GM12878 (cell line): ENCODE data around the gene SLC25A28. TPM values are rescaled to one million over a fixed set of nuclear protein-coding genes. Genes with fewer than 3 reads are reported as not detected.

ENCODE experiments used
- ATAC-seq: fragments of 200-7000 bp; cut with Tn5 transposase; 3 replicates; pipeline ENCODE4 v1.9.1; 2020; ENCODE audit warnings: mild to moderate bottlenecking, moderate library complexity
- BruUV-seq: library from RNA; stranded (reverse); fragments of 400-500 nt; replicated peaks from 2 replicates; lab custom pipeline; 2021; lab: Mats Ljungman, UMichigan
- CTCF ChIA-PET: fragments of 300-600 bp; sonication (Branson Sonifier 250); formaldehyde crosslinking; extraction: SDS; loops from one replicate; lab custom pipeline; 2021; ENCODE audit warnings: inconsistent platforms; lab: Yijun Ruan, JAX
- POLR2A ChIA-PET: fragments of 350-600 bp; formaldehyde crosslinking; extraction: SDS; loops from one replicate; lab custom pipeline; 2021; ENCODE audit warnings: inconsistent platforms; lab: Charles Lee
- RAD21 ChIA-PET: fragments of 300-600 bp; sonication (Branson Sonifier 250); formaldehyde crosslinking; loops from one replicate; lab custom pipeline; 2023; ENCODE audit warnings: antibody characterized with exemption; ENCODE audit not compliant: unreplicated experiment; lab: Charles Lee
- SMC1A ChIA-PET: fragments of 300-600 bp; sonication (Branson Sonifier 250); formaldehyde crosslinking; loops from one replicate; lab custom pipeline; 2023; ENCODE audit not compliant: unreplicated experiment, uncharacterized antibody; lab: Charles Lee
- DNase-seq: peaks from one replicate; pipeline ENCODE4 v3.0.0-alpha.2; 2011; ENCODE audit warnings: low read depth, low spot score
- FAIRE-seq: peaks from 3 replicates; lab custom pipeline; 2011; peaks lifted over from hg19 to GRCh38; lab: Jason Lieb, UNC
- H2AFZ ChIP-seq: 2 replicates; pipeline ENCODE4 v1.6.0; 2011; ENCODE audit warnings: low read depth, low read length, control low read depth; ENCODE audit not compliant: control insufficient read depth
- H3K27ac ChIP-seq: 2 replicates; pipeline ENCODE4 v1.5.1; 2011; ENCODE audit warnings: control low read depth; ENCODE audit not compliant: control insufficient read depth, insufficient read depth
- H3K27me3 ChIP-seq, 2 experiments: replicated peaks in 1 of 2; 2 replicates each; pipeline versions ENCODE4 v1.6.0 to v1.6.1; 2011; ENCODE audit warnings: low read length in 1 of 2; ENCODE audit not compliant: control insufficient read depth in 2 of 2, insufficient read depth in 2 of 2
- H3K36me3 ChIP-seq, 2 experiments: 2 replicates each; pipeline ENCODE4 v1.5.1; 2011; ENCODE audit warnings: low read length in 1 of 2; ENCODE audit not compliant: control insufficient read depth in 2 of 2, insufficient read depth in 2 of 2
- H3K4me1 ChIP-seq: 2 replicates; pipeline ENCODE4 v1.6.1; 2011; ENCODE audit warnings: mild to moderate bottlenecking, low read length, moderate library complexity, mixed read lengths; ENCODE audit not compliant: control insufficient read depth, insufficient read depth
- H3K4me2 ChIP-seq: 2 replicates; pipeline ENCODE4 v1.6.0; 2011; ENCODE audit warnings: control low read depth; ENCODE audit not compliant: control insufficient read depth, insufficient read depth
- H3K4me3 ChIP-seq: fragments of 200-600 bp; sonication (generic); 2 replicates; pipeline ENCODE4 v1.5.1; 2016
- H3K79me2 ChIP-seq: 2 replicates; pipeline ENCODE4 v1.6.0; 2011; ENCODE audit warnings: low read length; ENCODE audit not compliant: control insufficient read depth, insufficient read depth
- H3K9ac ChIP-seq: 2 replicates; pipeline ENCODE4 v1.8.0; 2011; ENCODE audit warnings: low read length, control low read depth, mixed read lengths; ENCODE audit not compliant: control insufficient read depth, insufficient read depth
- H3K9me3 ChIP-seq: replicated peaks from 3 replicates; pipeline ENCODE4 v1.5.1; 2011; ENCODE audit warnings: mild to moderate bottlenecking, low read length; ENCODE audit not compliant: control insufficient read depth, insufficient read depth
- H4K20me1 ChIP-seq: 2 replicates; pipeline ENCODE4 v1.6.0; 2011; ENCODE audit not compliant: control insufficient read depth, insufficient read depth
- CREB1 ChIP-seq: IDR thresholded peaks from 2 replicates; pipeline ENCODE4 v1.6.1; 2012; ENCODE audit warnings: low read depth, mild to moderate bottlenecking, inconsistent platforms
- EP300 ChIP-seq, 2 experiments: fragments of 150-350 bp in 1 of 2; IDR thresholded peaks; 2 replicates each; pipeline ENCODE4 v1.6.1; 2011 to 2012; ENCODE audit warnings: low read depth in 2 of 2, low read length in 2 of 2, borderline replicate concordance in 1 of 2, improper control_type of control experiment in 1 of 2, inconsistent platforms in 1 of 2; ENCODE audit not compliant: control insufficient read depth in 1 of 2
- ETV6 ChIP-seq, 2 experiments: fragments of 450-650 bp in 1 of 2; IDR thresholded peaks in 1 of 2; conservative IDR thresholded peaks in 1 of 2; 2 replicates each; pipeline ENCODE4 v1.6.1; 2014; ENCODE audit warnings: antibody characterized with exemption in 1 of 2, borderline replicate concordance in 1 of 2, low read depth in 1 of 2, mild to moderate bottlenecking in 1 of 2, moderate library complexity in 1 of 2
- EZH2 ChIP-seq: IDR thresholded peaks from 2 replicates; pipeline ENCODE4 v1.6.1; 2012; ENCODE audit warnings: low read depth, mild to moderate bottlenecking, control low read depth, inconsistent platforms, low read length, borderline replicate concordance; ENCODE audit not compliant: control insufficient read depth
- MTA3 ChIP-seq: IDR thresholded peaks from 2 replicates; pipeline ENCODE4 v1.6.1; 2012; ENCODE audit warnings: low read length, inconsistent platforms, borderline replicate concordance
- NBN ChIP-seq: fragments of 450-650 bp; IDR thresholded peaks from 2 replicates; pipeline ENCODE4 v1.6.1; 2016
- NFXL1 ChIP-seq: fragments of 450-650 bp; IDR thresholded peaks from 2 replicates; pipeline ENCODE4 v1.6.1; 2017; ENCODE audit warnings: antibody characterized with exemption, mild to moderate bottlenecking, borderline replicate concordance
- NFYA ChIP-seq: IDR thresholded peaks from 2 replicates; pipeline ENCODE4 v1.6.1; 2011; ENCODE audit warnings: low read depth, mild to moderate bottlenecking, low read length, improper control_type of control experiment, borderline replicate concordance
- WGBS: methylation state at CpG from one replicate; pipeline ENCODE4 v1.1.6; 2016; ENCODE audit warnings: low lambda C conversion rate; ENCODE audit not compliant: insufficient replicate concordance, insufficient coverage; ENCODE audit errors: missing lambda C conversion rate; 5-methylcytosine and 5-hydroxymethylcytosine counted together
- in situ Hi-C: fragments of 300-500 bp; cut with MboI; formaldehyde crosslinking; loops from 9 replicates; pipeline ENCODE4 v1.14.3; 2018; ENCODE audit warnings: mixed read lengths
- intact Hi-C: fragments of 100-400 bp; cut with micrococcal nuclease; formaldehyde crosslinking; loops from one replicate; pipeline ENCODE4 v1.14.2; 2022; ENCODE audit not compliant: unreplicated experiment
- polyA plus RNA-seq, 11 experiments: library from polyadenylated mRNA; depleted of rRNA in 4 of 11; unstranded in 6 of 11; stranded (reverse) in 5 of 11; fragments of >200 nt; fragmentation: Nextera tagmentation in 4 of 11; fragmentation: Illumina TruSeq in 1 of 11; extraction: Ambion mirVana in 4 of 11; extraction: Trizol in 1 of 11; gene quantifications; 1 replicate in 1 of 11; 2 replicates in 10 of 11; pipeline versions ENCODE4 v1.2.1 to v1.2.3, GENCODE V29; 2011 to 2016; ENCODE audit warnings: inconsistent platforms in 2 of 11, missing spikeins in 2 of 11, low read depth in 1 of 11
- total RNA-seq, 4 experiments: library from RNA; depleted of rRNA in 3 of 4; stranded (reverse); fragments of >200 nt in 3 of 4; fragmentation: Illumina TruSeq in 1 of 4; extraction: Trizol in 1 of 4; gene quantifications; 2 replicates each; pipeline versions ENCODE4 v1.2.1 to v1.2.3, GENCODE V29; 2013 to 2021
- TF ChIP-seq, protein P1 (sequence below): fragments of 450-650 bp; IDR thresholded peaks from 2 replicates; pipeline ENCODE4 v1.6.1; 2017; ENCODE audit warnings: mild to moderate bottlenecking, moderate library complexity
- TF ChIP-seq, protein P2 (sequence below): fragments of 450-650 bp; IDR thresholded peaks from 2 replicates; pipeline ENCODE4 v1.6.1; 2016; ENCODE audit warnings: mild to moderate bottlenecking, moderate library complexity, borderline replicate concordance
- TF ChIP-seq, protein P3 (sequence below): fragments of 450-650 bp; formaldehyde crosslinking; IDR thresholded peaks from 2 replicates; pipeline ENCODE4 v1.5.0; 2022; ENCODE audit warnings: mild to moderate bottlenecking, missing genetic modification characterization

Gene SLC25A28
- total and polyA plus RNA-seq, 10 of the 15 experiments (the other 5 are each of a cell fraction or from before 2014, with no cell fraction given): 7.5 to 47.8 (median 24.9) TPM

DNA sequence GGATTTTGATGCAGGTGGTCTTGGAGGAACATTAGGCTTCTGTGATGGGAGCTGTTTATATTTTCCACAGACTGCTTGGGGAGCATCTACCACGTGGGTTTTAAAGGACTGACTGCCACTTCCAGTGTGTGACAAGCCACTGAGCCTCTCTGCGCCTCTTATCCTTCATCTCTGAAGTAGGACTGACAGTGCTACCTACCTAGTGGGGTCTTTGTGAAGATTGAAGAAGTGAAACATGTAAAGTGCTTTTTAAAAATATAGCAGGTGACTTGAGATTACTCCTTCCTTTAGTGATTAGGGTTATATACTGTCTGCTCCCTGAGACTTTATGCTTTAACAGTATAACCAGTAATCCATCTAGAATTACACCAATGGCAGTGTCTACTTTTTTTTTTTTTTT lies 57.6 kb downstream of the SLC25A28 start:
- H3K4me2 ChIP-seq: 0 out of 2 replicates have a peak overlapping the region, but pooled peaks have one; percentile 7
- TF ChIP-seq ETV6 (conservative IDR thresholded peaks at IDR 0.05 in 1 of 2, IDR thresholded peaks at IDR 0.05 in 1 of 2; ENCODE audit: borderline replicate concordance in 1 of 2, low read depth in 1 of 2) (no peak), NBN (no peak), NFYA (no peak), EZH2 (no peak), NFXL1 (no peak), EP300 (IDR thresholded peaks at IDR 0.05; ENCODE audit: borderline replicate concordance in 1 of 2, control insufficient read depth in 1 of 2, low read depth in 2 of 2, low read length in 2 of 2) (no peak), MTA3 (no peak), CREB1 (no peak)
- TF ChIP-seq, protein P1, sequence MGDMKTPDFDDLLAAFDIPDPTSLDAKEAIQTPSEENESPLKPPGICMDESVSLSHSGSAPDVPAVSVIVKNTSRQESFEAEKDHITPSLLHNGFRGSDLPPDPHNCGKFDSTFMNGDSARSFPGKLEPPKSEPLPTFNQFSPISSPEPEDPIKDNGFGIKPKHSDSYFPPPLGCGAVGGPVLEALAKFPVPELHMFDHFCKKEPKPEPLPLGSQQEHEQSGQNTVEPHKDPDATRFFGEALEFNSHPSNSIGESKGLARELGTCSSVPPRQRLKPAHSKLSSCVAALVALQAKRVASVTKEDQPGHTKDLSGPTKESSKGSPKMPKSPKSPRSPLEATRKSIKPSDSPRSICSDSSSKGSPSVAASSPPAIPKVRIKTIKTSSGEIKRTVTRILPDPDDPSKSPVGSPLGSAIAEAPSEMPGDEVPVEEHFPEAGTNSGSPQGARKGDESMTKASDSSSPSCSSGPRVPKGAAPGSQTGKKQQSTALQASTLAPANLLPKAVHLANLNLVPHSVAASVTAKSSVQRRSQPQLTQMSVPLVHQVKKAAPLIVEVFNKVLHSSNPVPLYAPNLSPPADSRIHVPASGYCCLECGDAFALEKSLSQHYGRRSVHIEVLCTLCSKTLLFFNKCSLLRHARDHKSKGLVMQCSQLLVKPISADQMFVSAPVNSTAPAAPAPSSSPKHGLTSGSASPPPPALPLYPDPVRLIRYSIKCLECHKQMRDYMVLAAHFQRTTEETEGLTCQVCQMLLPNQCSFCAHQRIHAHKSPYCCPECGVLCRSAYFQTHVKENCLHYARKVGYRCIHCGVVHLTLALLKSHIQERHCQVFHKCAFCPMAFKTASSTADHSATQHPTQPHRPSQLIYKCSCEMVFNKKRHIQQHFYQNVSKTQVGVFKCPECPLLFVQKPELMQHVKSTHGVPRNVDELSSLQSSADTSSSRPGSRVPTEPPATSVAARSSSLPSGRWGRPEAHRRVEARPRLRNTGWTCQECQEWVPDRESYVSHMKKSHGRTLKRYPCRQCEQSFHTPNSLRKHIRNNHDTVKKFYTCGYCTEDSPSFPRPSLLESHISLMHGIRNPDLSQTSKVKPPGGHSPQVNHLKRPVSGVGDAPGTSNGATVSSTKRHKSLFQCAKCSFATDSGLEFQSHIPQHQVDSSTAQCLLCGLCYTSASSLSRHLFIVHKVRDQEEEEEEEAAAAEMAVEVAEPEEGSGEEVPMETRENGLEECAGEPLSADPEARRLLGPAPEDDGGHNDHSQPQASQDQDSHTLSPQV: no peak
- TF ChIP-seq, protein P2, sequence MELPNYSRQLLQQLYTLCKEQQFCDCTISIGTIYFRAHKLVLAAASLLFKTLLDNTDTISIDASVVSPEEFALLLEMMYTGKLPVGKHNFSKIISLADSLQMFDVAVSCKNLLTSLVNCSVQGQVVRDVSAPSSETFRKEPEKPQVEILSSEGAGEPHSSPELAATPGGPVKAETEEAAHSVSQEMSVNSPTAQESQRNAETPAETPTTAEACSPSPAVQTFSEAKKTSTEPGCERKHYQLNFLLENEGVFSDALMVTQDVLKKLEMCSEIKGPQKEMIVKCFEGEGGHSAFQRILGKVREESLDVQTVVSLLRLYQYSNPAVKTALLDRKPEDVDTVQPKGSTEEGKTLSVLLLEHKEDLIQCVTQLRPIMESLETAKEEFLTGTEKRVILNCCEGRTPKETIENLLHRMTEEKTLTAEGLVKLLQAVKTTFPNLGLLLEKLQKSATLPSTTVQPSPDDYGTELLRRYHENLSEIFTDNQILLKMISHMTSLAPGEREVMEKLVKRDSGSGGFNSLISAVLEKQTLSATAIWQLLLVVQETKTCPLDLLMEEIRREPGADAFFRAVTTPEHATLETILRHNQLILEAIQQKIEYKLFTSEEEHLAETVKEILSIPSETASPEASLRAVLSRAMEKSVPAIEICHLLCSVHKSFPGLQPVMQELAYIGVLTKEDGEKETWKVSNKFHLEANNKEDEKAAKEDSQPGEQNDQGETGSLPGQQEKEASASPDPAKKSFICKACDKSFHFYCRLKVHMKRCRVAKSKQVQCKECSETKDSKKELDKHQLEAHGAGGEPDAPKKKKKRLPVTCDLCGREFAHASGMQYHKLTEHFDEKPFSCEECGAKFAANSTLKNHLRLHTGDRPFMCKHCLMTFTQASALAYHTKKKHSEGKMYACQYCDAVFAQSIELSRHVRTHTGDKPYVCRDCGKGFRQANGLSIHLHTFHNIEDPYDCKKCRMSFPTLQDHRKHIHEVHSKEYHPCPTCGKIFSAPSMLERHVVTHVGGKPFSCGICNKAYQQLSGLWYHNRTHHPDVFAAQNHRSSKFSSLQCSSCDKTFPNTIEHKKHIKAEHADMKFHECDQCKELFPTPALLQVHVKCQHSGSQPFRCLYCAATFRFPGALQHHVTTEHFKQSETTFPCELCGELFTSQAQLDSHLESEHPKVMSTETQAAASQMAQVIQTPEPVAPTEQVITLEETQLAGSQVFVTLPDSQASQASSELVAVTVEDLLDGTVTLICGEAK: no peak
- TF ChIP-seq, protein P3, sequence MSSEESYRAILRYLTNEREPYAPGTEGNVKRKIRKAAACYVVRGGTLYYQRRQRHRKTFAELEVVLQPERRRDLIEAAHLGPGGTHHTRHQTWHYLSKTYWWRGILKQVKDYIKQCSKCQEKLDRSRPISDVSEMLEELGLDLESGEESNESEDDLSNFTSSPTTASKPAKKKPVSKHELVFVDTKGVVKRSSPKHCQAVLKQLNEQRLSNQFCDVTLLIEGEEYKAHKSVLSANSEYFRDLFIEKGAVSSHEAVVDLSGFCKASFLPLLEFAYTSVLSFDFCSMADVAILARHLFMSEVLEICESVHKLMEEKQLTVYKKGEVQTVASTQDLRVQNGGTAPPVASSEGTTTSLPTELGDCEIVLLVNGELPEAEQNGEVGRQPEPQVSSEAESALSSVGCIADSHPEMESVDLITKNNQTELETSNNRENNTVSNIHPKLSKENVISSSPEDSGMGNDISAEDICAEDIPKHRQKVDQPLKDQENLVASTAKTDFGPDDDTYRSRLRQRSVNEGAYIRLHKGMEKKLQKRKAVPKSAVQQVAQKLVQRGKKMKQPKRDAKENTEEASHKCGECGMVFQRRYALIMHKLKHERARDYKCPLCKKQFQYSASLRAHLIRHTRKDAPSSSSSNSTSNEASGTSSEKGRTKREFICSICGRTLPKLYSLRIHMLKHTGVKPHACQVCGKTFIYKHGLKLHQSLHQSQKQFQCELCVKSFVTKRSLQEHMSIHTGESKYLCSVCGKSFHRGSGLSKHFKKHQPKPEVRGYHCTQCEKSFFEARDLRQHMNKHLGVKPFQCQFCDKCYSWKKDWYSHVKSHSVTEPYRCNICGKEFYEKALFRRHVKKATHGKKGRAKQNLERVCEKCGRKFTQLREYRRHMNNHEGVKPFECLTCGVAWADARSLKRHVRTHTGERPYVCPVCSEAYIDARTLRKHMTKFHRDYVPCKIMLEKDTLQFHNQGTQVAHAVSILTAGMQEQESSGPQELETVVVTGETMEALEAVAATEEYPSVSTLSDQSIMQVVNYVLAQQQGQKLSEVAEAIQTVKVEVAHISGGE (CRISPR knock-in tag): no peak

More for the DNA sequence above, 57.6 kb downstream of the SLC25A28 start:
- H3K4me1 ChIP-seq: no peaks in the 10 kb centered on the region
- ChIA-PET CTCF (interaction anchor here (1.6 to 11.1 kb wide), 3 partner anchors 15 to 126 kb away, joined by 3 to 201 read pairs (median 14); no protein-coding TSS in a partner anchor), POLR2A (no interaction called here), SMC1A (interaction anchor here (1.9 kb wide), 1 partner anchor 40 kb away, joined by 7 read pairs; no protein-coding TSS in a partner anchor), RAD21 (interaction anchor here (1.5 kb wide), 1 partner anchor 50 kb away, joined by 5 read pairs; no protein-coding TSS in a partner anchor)
- no peak for FAIRE-seq
- no peaks in the 10 kb centered on the region for H3K36me3 ChIP-seq
- H3K4me3 ChIP-seq: no peak overlapping the region
- no peaks in the 10 kb centered on the region for H3K79me2 ChIP-seq
- H2AFZ ChIP-seq: no peak overlapping the region
- ATAC-seq: peak; percentile 34; the same call in 1 of the 3 replicates
- H3K9me3 ChIP-seq: no peaks in the 10 kb centered on the region
- BruUV-seq: no TSS peak
- no peaks in the 10 kb centered on the region for H4K20me1 ChIP-seq
- no peak for DNase-seq
- 32% methylated on average over 2 of the region's 2 CpGs for WGBS
- H3K27me3 ChIP-seq: no peaks in the 10 kb centered on the region; a peak in 1 of 4 replicates
- in situ Hi-C loops (no loop called here), intact Hi-C loops (no loop called here)
- H3K9ac ChIP-seq: no peak overlapping the region
- no peak overlapping the region for H3K27ac ChIP-seq
